Measurements from ENCODE around the gene DTWD2. TPM values are rescaled to one million over a fixed set of nuclear protein-coding genes. Genes with fewer than 3 reads are reported as not detected.

The DTWD2 gene, protein sequence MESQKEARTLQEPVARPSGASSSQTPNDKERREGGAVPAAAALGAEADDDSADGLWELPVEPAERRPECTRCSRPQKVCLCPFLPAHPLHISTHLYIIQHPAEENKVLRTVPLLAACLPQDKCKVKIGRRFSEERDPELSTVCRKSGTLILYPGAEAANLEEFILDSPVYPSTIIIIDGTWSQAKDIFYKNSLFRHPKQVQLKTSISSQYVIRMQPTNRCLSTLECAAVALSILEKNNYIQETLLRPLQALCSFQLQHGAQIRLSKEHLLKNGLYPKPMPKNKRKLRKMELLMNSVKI
- total RNA-seq = 12.1 TPM
- long read RNA-seq, partial matches to known transcripts = 0 of 6 reads
- long read RNA-seq, other reads (novel, unspliced or antisense) = 4 of 6 reads

DNA sequence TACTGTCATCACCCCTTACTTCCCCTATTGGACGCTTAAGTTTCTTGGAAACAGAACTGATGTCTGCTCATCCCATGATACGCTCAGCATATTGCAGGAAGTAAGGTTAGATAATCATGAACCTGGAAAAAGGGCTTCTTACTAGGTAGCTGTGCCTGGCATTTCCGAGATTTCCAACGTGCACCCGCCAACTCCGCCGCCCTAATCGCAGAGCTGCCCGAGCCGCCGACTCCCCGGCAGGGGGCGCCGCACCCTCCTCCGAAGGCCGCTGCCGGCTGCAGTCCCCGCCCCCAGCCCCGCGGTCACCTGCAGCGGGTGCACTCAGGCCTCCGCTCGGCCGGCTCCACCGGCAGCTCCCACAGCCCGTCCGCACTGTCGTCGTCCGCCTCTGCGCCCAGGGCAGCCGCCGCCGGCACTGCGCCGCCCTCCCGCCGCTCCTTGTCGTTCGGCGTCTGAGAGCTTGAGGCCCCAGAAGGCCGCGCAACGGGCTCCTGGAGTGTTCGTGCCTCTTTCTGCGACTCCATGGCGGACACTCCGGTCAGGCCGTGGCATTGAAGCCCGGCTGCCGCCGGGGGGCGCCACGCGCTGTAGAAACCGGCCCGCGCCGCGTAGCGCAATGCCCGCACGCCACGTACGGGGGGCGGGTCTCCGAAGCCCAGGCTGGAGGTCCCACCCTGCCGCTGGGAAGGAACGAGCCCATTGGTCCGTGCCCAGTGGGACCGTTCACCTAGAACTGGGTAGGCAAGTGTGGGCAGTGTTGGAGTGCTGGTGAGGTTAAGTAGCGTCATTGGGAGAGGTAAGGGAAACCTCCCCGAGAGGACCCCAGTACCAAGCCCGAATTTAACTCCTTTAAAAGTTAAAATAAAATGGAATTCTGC, at the start of gene DTWD2:
Gene DTWD2 (minus strand): TSS at position 560 of the 878 bp plus-strand sequence. CDS start 36 bp downstream, at position 524.
- peak; percentile 98 for ATAC-seq
- peak; percentile 97 for DNase-seq (ENCODE audit: missing footprints)
- intact Hi-C loops (cut with DNase I) = loop anchor here (2.0 to 5.0 kb wide), 3 partner anchors 83 to 425 kb away; partner anchors contain the start of gene DMXL1

DNA sequence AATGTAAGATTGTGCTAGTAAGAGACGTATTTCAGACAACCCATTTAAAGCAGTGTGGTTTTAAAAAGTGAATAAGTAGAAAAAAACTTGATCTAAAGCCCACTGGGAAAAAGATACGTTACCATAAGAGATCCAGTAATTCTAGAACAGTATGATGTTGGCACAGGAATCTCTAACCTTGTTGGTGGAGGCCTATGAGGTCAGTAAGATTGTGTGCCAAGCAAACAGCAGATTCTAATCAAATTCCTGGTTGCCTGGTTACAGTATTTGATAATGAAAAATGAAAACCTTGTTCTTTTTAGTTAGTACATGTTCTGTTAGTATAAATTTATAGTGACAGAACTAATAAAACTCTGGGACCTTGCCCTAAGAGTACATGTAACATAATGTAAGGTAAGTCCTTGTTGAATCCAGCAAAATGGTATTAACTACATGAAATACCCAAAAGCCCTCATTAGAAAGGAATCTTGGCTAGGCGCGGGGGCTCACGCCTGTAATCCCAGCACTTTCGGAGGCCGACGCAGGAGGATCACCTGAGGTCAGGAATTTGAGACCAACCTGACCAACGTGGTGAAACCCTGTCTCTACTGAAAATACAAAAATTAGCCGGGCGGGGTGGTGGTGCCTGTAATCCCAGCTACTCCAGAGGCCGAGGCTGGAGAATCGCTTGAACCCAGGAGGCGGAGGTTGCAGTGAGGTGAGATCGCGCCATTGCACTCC, 49.3 kb upstream of the DTWD2 start:
- ATAC-seq = no peak
- DNase-seq (ENCODE audit: missing footprints) = no peak
- intact Hi-C loops (cut with DNase I) = no loop called here

DNA sequence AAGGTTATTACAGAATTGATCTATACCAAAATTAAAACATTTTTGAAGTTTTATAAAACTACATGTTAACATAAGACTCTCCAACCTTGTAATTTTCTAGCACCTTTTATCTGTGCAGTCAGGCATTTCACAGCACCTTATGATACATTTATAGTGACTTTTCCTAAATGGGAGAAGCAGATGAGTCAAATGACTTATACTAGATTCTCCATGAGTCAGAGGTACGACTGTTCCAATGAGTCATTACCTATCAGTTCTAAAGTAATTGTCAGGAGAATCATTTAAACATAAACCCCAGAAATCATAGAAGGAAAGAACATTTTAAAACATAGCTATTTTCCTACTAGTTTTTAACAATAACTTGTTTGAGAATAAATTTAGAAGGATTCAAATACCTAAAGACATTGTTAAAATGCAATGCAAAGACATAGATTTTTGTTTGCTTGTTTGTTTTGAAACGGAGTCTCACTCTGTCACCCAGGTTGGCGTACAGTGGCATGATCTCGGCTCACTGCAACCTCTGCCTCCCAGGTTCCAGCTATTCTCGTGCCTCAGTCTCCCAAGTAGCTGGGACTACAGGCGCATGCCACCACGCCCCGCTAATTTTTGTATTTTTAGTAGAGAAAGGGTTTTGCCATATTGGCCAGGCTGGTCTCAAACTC, 47.9 kb upstream of the DTWD2 start:
- intact Hi-C loops (cut with DNase I) = no loop called here
- ATAC-seq (no peak), DNase-seq (ENCODE audit: missing footprints) (no peak)

DNA sequence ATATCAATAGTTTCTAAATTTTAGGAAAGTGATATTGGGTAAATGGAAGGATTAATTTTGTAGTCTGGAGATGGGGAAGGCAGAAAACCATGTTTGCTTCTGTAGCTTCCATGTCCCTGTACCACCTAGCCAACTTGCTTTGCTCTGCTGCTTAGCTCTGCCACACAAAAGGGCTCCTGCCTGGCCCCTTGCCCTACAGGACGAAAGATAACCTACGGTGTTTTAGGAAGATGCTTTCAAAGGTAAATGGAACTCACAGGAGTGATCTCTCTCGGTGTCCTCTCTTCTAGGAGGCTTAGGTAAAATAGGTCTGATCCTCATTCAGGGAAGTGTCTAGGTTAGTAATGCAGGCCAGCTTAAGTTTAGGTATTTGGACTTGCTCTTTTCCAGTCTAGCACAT, 44.8 kb upstream of the DTWD2 start:
- ATAC-seq (no peak), DNase-seq (ENCODE audit: missing footprints) (no peak)
- intact Hi-C loops (cut with DNase I) = no loop called here

DNA sequence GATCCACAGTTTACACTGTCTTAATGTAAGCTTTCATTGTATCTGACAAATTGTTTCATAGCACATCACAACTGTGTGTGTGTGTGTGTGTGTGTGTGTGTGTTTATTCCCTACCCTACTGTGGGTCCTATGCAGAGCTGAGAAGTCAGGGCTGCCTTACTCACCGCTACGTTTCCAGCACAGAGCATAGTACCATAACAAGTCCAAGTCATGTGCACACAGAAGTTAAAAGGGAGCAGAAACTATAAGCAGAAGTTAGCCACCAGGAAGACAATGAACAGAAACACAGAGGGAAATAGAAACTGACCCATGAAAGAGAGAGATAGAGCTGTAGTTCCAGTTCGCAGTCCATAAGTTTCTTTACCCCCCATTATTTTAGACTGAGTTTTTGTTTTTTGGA, 44.3 kb upstream of the DTWD2 start:
- intact Hi-C loops (cut with DNase I) = no loop called here
- no peak for ATAC-seq
- DNase-seq (ENCODE audit: missing footprints) = no peak

DNA sequence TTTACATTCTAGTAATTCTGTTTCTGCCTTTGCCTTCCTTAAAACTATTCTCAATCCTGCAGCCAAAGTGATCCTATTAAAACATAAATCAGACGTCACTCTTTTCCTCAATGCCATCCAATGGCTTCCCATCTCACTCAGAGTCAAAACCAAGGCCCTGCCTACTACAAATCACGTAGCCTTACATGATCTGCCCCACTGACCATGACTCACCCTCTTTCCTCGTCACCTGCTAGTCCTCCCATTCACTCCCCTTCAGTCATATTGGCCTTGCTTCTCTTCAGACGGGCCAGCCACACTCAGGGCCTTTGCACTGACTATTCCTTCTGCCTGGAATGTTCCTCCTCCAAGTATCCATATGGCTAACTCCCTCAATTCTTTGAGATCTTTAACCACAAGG, 43.6 kb upstream of the DTWD2 start:
- intact Hi-C loops (cut with DNase I) = no loop called here
- no peak for DNase-seq (ENCODE audit: missing footprints)
- ATAC-seq = no peak

DNA sequence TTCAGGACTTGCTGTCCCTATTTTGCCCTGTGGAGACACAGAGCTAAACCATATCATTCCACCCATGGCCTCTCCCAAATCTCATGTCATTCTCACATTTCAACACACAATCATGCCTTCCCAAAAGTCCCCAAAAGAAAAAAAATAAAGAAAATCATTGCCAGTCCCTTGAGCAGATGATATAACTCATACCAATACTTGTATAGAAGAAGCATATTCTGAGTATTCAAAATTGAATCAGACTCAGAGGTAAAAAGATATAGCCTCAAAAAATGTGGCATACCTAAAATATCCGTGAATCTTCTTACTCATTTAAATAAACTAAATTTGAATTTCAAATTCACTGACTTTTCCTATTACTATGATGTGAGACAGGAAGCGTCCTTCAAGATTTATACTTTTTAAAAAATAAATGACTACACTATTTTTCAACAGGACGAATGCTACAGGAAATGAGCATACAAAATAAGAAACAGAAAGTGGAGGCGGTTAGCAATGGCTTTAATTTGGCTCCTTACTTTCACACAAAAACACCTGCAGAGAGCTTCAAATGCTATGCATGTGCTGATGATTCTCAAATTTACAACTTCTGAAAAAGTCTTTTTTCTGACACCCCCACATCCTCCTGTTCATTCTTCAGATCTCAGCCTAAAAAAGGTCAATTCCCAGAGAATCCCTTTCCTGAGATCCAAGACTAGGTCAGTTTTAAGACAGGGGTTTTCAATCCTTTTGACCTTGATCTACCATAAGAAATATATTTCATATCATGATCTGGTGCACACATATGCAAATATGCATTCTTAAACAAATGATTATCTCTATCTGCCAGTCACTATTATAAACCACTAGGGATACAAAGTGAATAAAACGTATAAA, 42.9 kb upstream of the DTWD2 start:
- DNase-seq (ENCODE audit: missing footprints) (no peak), ATAC-seq (no peak)
- intact Hi-C loops (cut with DNase I) = no loop called here

DNA sequence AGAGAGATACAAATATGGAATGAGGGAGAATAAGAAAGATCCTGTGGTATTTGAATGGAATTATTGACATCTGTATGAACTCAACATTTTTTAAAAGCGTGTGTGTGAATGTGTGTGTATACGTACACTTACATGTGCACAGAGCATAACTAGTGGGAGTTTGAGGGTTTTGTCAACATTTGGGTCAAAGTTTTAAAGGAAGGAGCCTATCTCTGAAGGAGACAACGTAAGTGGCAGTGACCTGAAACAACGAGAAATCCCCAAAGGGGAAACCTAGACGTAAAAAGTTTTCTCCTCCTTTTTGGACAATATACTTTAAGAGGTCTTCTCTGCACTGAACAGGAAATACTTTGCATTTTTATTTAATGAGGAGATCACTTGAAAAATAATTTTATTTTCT, 40.2 kb upstream of the DTWD2 start:
- ATAC-seq (no peak), DNase-seq (ENCODE audit: missing footprints) (no peak)
- intact Hi-C loops (cut with DNase I) = no loop called here

DNA sequence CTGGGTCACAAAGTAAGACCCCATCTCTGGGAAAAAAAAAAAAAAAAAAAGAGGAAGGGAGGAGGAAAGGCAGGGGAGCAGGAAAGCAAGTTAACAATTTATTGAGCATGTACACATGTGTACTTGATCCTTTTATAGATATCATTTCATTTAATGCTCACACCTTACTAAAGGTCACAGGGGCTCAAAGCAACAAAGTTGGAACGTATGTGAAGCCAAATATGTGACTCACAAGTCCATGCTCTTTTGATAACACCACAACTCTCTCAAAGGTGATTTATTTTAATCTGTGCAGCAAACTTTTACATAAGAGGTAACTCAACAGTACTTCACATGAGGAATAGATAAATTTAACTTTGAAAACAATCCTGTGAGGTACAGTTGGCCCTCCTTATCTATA, 34.4 kb upstream of the DTWD2 start:
- intact Hi-C loops (cut with DNase I) = no loop called here
- ATAC-seq = no peak
- DNase-seq (ENCODE audit: missing footprints) = no peak

DNA sequence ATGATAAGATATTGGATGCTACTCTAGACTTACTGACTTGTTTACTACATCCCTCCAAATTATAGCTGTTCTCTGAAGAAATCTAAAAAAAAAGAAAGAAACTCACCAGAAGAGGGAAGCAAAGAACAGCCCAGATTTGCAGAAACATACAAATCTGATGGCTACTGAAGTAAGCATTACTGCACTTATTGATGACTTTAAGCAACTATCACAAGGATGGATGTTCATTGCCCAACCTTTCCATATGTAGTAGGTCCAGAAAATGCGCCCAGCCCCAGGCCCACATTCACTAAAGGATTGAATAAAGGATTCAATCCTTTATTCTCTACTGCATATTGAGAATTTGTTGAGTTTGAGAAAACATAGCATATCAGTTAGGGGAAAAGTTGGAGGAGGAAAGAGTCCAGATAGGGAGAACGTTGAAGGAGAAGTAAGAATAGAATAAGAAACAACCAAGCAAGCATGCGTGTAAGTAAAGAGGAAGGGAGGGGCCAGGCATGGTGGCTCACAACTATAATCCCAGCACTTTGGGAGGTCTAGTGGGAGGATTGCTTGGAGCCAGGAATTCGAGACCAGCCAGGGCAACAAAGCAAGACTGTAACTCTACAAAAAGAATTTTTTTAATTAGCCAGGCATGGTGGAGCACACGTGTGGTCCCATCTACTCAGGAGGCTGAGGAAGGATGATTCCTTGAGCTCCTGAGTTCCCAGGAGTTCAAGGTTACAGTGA, 33.8 kb upstream of the DTWD2 start:
- no peak for DNase-seq (ENCODE audit: missing footprints)

DNA sequence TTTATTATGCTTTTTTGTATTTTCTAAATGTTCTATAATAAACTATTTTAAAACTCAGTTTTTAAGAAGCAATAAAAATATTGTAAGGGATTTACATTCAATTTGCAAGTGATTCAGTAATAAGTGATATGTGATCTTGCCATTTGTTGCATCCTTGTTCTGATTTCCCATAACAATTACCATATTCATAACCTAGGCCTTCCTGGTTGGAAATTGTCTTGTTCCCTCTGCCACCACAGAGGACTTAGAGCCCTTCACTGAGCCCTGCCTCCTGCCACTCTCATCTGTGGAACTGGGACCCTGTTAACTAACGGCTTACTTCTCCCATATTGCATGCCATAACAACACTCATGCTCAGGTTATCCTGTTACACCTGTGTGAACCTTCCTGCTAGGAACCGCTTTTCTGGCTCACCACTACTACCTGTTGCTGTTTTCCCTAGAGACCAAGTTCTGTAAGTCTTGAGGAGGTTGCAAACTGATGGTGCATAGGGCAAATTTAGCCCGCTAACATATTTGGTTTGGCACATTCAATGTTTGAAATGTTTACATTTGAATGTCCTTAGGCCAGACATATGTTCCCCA, 32.9 kb upstream of the DTWD2 start:
- intact Hi-C loops (cut with DNase I) = no loop called here
- ATAC-seq (no peak), DNase-seq (ENCODE audit: missing footprints) (no peak)

More for the DNA sequence above, 33.8 kb upstream of the DTWD2 start:
- no peak for ATAC-seq
- intact Hi-C loops (cut with DNase I) = no loop called here

DNA sequence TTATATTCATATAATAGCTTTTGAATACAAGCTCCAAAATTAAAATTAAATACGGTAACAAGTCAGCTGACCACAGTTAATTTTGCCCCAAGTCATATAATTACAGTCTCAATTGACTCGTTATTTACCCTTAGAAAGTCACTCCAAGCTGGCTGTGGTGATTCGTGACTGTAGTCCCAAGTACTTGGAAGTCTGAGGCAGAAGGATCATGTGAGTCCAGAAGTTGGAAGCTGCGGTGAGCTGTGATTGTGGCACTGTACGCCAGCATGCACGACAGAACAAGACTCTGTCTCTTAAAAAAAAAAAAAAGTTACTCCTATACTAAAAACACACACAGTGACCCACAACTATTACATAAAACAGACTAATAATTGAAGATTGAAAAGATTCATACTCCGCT, 31.6 kb upstream of the DTWD2 start:
- no peak for DNase-seq (ENCODE audit: missing footprints)
- intact Hi-C loops (cut with DNase I) = no loop called here

DNA sequence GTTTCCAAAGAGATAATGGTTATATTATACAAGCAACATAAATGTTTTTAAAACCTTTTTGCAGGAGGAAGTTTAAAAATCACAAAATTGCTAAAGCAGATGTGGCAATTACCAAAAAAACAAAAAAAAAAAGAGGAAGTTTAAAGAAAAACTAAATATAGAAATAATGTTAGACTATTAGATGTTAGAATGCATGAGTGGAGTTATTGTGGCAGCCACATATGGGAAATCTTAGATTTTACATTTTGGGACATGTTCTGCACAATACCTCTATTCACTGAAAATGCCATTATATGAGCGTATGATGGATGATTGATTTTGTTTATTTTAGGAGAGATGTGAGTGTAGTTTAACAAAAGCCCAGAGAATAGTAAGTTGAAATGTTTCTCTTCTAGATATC, 31.2 kb upstream of the DTWD2 start:
- DNase-seq (ENCODE audit: missing footprints) (no peak), ATAC-seq (no peak)
- intact Hi-C loops (cut with DNase I) = no loop called here

More for the DNA sequence above, 31.6 kb upstream of the DTWD2 start:
- ATAC-seq = no peak

DNA sequence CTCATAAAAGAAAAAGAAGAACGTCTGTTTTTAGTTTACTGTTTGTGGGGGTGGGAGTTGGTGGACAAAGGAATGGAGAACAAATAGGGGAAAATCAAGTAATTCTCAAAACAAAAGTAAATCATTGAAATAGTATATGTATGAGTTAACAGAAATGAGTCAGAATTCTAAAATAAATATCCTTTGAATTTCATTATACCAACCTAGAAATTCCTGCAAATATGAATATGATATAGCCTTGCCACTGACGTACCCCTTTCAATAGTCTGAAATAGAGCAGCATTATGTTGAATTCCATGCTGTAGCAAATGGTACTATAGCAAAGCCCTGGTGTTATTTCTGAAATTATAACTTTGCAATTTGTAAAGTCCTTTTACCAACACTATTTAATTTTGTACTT, 29.6 kb upstream of the DTWD2 start:
- DNase-seq (ENCODE audit: missing footprints) (no peak), ATAC-seq (no peak)
- intact Hi-C loops (cut with DNase I) = no loop called here

DNA sequence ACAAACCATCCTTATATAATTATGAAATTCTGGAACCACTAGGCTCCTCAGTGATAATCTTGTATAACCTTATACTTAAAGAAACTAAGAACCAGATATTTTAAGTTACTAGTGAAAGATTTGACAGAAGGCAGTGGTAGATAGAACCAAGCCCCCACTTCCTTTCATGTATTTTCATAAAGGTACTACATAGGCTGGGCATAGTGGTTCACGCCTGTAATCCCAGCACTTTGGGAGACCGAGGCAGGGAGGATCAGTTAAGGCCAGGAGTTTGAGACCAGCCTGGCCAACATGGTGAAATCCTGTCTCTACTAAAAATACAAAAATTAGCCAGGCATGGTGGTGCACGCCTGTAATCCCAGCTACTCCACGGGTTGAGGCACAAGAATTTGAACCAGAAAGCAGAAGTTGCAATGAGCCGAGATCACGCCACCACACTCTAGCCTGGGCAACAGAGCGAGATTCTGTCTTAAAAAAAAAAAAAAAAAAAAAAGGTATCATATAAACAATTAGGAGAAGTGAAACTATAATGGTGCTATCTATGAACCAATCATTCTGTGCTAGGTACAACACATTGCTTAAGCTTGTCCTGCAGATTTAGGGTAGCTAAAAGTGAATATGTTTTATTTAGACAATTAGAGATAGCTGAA, 27.9 kb upstream of the DTWD2 start:
- intact Hi-C loops (cut with DNase I) = no loop called here
- ATAC-seq (no peak), DNase-seq (ENCODE audit: missing footprints) (no peak)

DNA sequence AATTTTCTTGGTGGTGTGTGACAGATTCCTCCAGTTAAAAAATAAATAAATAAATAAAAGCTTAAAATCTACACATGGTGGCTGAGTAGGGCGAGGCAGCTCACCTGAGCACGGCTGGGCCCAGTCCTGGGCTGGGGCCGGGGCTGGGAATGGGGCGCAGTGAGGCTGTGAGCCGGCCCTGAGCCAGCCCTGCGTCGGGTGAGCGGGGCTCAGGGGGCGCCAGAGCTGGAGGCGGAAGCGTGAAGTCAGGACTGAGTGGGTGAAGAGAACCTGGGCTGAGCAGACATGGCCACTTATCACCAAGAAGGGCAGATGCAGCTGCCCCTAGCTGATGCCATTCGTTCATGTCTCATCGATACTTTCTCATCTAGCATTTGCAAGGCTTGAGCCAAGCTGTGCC, 22.8 kb upstream of the DTWD2 start:
- no peak for ATAC-seq
- intact Hi-C loops (cut with DNase I) = no loop called here
- no peak for DNase-seq (ENCODE audit: missing footprints)

DNA sequence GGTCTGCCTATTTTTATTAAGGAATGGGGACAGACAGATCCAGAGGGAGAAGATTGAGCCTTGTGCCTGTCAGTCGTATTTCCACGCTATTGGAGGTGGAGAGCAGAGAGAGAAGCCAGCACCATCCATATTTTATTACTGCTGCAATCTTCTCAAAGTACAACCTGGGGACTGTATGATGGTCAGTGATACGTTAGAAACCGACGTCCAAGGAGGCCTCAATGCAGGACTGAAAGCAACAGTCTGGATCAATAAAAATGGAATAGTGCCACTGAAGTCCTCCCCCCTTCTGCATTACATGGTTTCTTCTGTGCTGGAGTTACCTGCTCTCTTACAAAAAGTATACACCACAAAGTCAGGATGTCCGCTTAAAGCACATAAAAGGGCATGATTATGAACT, 21.9 kb upstream of the DTWD2 start:
- no peak for DNase-seq (ENCODE audit: missing footprints)
- intact Hi-C loops (cut with DNase I) = no loop called here
- ATAC-seq = no peak

All from Right ventricle myocardium inferior (tissue), 1 donor.